Stimulated activated CD8-positive, alpha-beta memory T cell treated with anti-CD3 and anti-CD28 coated beads, Interleukin-12 subunit alpha, Interleukin-12 subunit beta, amount 100 ng/mL, for 24 hours (primary cell): Measurements from ENCODE around the gene TMEM186.
"Not testable (repeated sequence)": the region's sequence is repeated elsewhere in the genome, so short reads cannot be mapped to it uniquely, and the experiment has no call there.

Experiments
- DNase-seq: peaks from one replicate; pipeline ENCODE4 v3.0.0-alpha.2; 2020; ENCODE audit errors: extremely low read depth

TMEM186 gene

GRCh38 chr16:8774208-8774607 is 23.2 kb downstream of the TMEM186 start:
- no peak for DNase-seq

- DNase-seq: no peak
These were observed 23.9 kb downstream of the TMEM186 start for GRCh38 chr16:8773537-8773936.

GRCh38 chr16:8768692-8769091 is 28.7 kb downstream of the TMEM186 start:
- DNase-seq: no peak

- DNase-seq: no peak
These were observed 29.2 kb downstream of the TMEM186 start for GRCh38 chr16:8768283-8768682.

GRCh38 chr16:8767176-8767575 is 30.3 kb downstream of the TMEM186 start:
- no peak for DNase-seq

- no peak for DNase-seq
These were observed 32.8 kb downstream of the TMEM186 start for GRCh38 chr16:8764525-8765250.

- no peak for DNase-seq
These were observed 33.5 kb downstream of the TMEM186 start for GRCh38 chr16:8763899-8764298.

GRCh38 chr16:8763083-8763482 is 34.4 kb downstream of the TMEM186 start:
- no peak for DNase-seq

GRCh38 chr16:8762254-8762653 is 35.2 kb downstream of the TMEM186 start:
- DNase-seq: no peak

- no peak for DNase-seq
These were observed 36.4 kb downstream of the TMEM186 start for GRCh38 chr16:8761078-8761477.

- no peak for DNase-seq
These were observed 37.4 kb downstream of the TMEM186 start for GRCh38 chr16:8760021-8760420.

- DNase-seq: no peak
These were observed 39.4 kb downstream of the TMEM186 start for GRCh38 chr16:8758022-8758421.

- DNase-seq: no peak
These were observed 40.7 kb downstream of the TMEM186 start for GRCh38 chr16:8756755-8757154.

- DNase-seq: no peak
These were observed 43.9 kb downstream of the TMEM186 start for GRCh38 chr16:8753416-8754054.

- DNase-seq: no peak
These were observed 44.7 kb downstream of the TMEM186 start for GRCh38 chr16:8752706-8753105.

- no peak for DNase-seq
These were observed 45.7 kb downstream of the TMEM186 start for GRCh38 chr16:8751481-8752311.

- DNase-seq: not testable (repeated sequence)
These were observed 48.5 kb downstream of the TMEM186 start for GRCh38 chr16:8748944-8749343.
